Measurements from ENCODE around the gene NEB. TPM values are rescaled to one million over a fixed set of nuclear protein-coding genes. Genes with fewer than 3 reads are reported as not detected.

Gene NEB
- 0.04 TPM for polyA plus RNA-seq (2013, experiment 1 of 2)
- polyA plus RNA-seq (2013, experiment 2 of 2), result 0.03 TPM

DNA sequence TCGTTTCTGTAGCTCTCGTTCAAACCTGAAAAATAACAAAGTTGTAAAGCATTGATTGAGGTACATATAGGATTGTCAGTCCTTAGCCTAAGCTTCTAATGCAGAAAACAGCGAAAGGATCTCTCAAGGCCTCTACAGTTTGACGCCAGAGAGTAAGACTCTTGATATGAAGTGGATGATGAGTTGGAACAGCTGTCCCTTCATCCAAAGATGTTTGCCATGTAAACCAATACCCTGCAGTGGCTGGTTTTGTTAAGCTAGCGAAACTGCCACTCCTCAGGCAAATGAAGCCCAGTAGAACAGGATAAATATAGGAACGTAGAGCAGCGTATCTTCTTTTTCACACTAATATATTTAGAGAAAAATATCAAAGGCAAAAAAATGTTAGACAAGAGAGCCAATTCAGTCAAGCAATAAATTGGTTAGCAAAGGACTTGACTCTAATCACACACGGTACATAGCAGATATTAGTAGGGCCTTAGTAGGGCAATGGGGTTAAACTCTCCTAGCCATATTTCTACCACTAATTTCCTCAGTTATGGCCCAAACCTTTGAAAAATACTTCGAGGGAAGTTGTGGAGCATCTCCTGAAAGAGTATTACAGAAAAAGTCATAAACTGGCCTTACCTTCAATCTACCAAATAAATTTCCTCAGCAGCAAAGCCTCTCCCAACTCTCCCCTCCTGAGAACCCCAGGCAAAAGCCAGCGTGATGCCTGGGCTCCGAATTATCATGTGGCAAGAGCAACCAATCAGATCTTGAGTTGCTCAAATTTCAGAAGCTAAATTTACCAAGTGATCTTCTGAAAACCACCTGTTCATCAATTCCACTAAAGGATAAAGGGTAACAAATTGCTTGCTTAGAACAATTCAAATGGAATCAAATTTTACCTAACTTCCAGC lies at the start of gene NEB:
TSS of gene NEB (minus strand) at position 706 of the 902 bp plus-strand sequence. CDS start 1,320 bp downstream, outside the sequence.
- Histone ChIP-seq H3K14ac (ENCODE audit: low read length in 2 of 2) (no peak within 1 kb of the TSS), H3K4me3 (ENCODE audit: insufficient read depth in 1 of 2, low read depth in 1 of 2, low read length in 2 of 2) (no peak within 1 kb of the TSS), H3K27ac (ENCODE audit: low read length, poor library complexity, severe bottlenecking) (no peak within 1 kb of the TSS), H2BK15ac (ENCODE audit: low read depth, poor library complexity, severe bottlenecking) (no peak within 1 kb of the TSS), H3K9me3 (ENCODE audit: control insufficient read depth, low read length) (peaks cover 3% of the 10 kb centered on the region), H3K4ac (ENCODE audit: low read depth in 1 of 2, low read length in 2 of 2) (no peak within 1 kb of the TSS), H2BK5ac (ENCODE audit: low read depth, low read length, poor library complexity, severe bottlenecking) (no peak within 1 kb of the TSS), H3K18ac (ENCODE audit: low read depth in 1 of 2, low read length in 2 of 2) (no peak within 1 kb of the TSS), H2AFZ (ENCODE audit: low read depth, low read length) (no peak within 1 kb of the TSS), H3K36me3 (ENCODE audit: control insufficient read depth in 1 of 2, insufficient read depth in 2 of 2, low read depth in 1 of 2, low read length in 2 of 2) (no peaks in the 10 kb centered on the region), H2AK5ac (ENCODE audit: low read length, severe bottlenecking) (no peak within 1 kb of the TSS), H3K4me2 (ENCODE audit: low read length, poor library complexity, severe bottlenecking) (no peak within 1 kb of the TSS), H4K91ac (ENCODE audit: low read length) (no peak within 1 kb of the TSS), H3K9ac (ENCODE audit: low read length) (no peak within 1 kb of the TSS), H2BK120ac (ENCODE audit: low read depth, low read length) (no peak within 1 kb of the TSS), H3K4me1 (ENCODE audit: control insufficient read depth, insufficient read depth, low read depth, low read length) (no peaks in the 10 kb centered on the region), H3K27me3 (ENCODE audit: control insufficient read depth in 1 of 2, insufficient read depth in 1 of 2, low read length in 2 of 2) (no peaks in the 10 kb centered on the region), H3K23ac (ENCODE audit: low read length in 2 of 2) (peak within 1 kb of the TSS in 1 of 2 experiments; percentile 14), H2BK12ac (ENCODE audit: low read length in 2 of 2) (no peak within 1 kb of the TSS), H4K8ac (ENCODE audit: low read length) (no peak within 1 kb of the TSS), H3K79me1 (replicated peaks; ENCODE audit: low read length, poor library complexity, severe bottlenecking) (no peaks in the 10 kb centered on the region)
- WGBS, result 88% methylated on average over 9 of the region's 11 CpGs
- no peak for DNase-seq

- Histone ChIP-seq H3K36me3 (ENCODE audit: control insufficient read depth in 1 of 2, insufficient read depth in 2 of 2, low read depth in 1 of 2, low read length in 2 of 2) (peaks cover 6 to 33% of the 10 kb centered on the region in 2 experiments), H3K4me3 (ENCODE audit: insufficient read depth in 1 of 2, low read depth in 1 of 2, low read length in 2 of 2) (no peak overlapping the region), H3K23ac (ENCODE audit: low read length in 2 of 2) (no peak overlapping the region), H2AK5ac (ENCODE audit: low read length, severe bottlenecking) (no peak overlapping the region), H3K4me2 (ENCODE audit: low read length, poor library complexity, severe bottlenecking) (no peak overlapping the region), H4K91ac (ENCODE audit: low read length) (no peak overlapping the region), H2BK5ac (ENCODE audit: low read depth, low read length, poor library complexity, severe bottlenecking) (no peak overlapping the region), H3K18ac (ENCODE audit: low read depth in 1 of 2, low read length in 2 of 2) (no peak overlapping the region), H2BK12ac (ENCODE audit: low read length in 2 of 2) (no peak overlapping the region), H3K4ac (ENCODE audit: low read depth in 1 of 2, low read length in 2 of 2) (no peak overlapping the region), H2BK120ac (ENCODE audit: low read depth, low read length) (no peak overlapping the region), H3K79me1 (replicated peaks; ENCODE audit: low read length, poor library complexity, severe bottlenecking) (no peaks in the 10 kb centered on the region), H3K9ac (ENCODE audit: low read length) (no peak overlapping the region), H4K8ac (ENCODE audit: low read length) (no peak overlapping the region), H3K27ac (ENCODE audit: low read length, poor library complexity, severe bottlenecking) (no peak overlapping the region), H3K14ac (ENCODE audit: low read length in 2 of 2) (no peak overlapping the region), H2AFZ (ENCODE audit: low read depth, low read length) (no peak overlapping the region), H3K4me1 (ENCODE audit: control insufficient read depth, insufficient read depth, low read depth, low read length) (no peaks in the 10 kb centered on the region), H2BK15ac (ENCODE audit: low read depth, poor library complexity, severe bottlenecking) (no peak overlapping the region), H3K9me3 (ENCODE audit: control insufficient read depth, low read length) (no peaks in the 10 kb centered on the region), H3K27me3 (ENCODE audit: control insufficient read depth in 1 of 2, insufficient read depth in 1 of 2, low read length in 2 of 2) (no peaks in the 10 kb centered on the region)
- DNase-seq, result no peak
- 100% methylated on average over 1 of the region's 2 CpGs for WGBS
These were observed 48.9 kb upstream of the NEB start for GRCh38 chr2:151783133-151783520.

GRCh38 chr2:151782378-151783132 lies 48.3 kb upstream of the NEB start:
- WGBS, result 97% methylated on average over 5 of the region's 6 CpGs
- no peak overlapping the region for H3K27ac ChIP-seq (ENCODE audit: low read length, poor library complexity, severe bottlenecking)
- H3K4me2 ChIP-seq (ENCODE audit: low read length, poor library complexity, severe bottlenecking), result no peak overlapping the region
- no peaks in the 10 kb centered on the region for H3K79me1 ChIP-seq (replicated peaks; ENCODE audit: low read length, poor library complexity, severe bottlenecking)
- no peak overlapping the region for H3K9ac ChIP-seq (ENCODE audit: low read length)
- no peak overlapping the region for H3K18ac ChIP-seq (ENCODE audit: low read depth in 1 of 2, low read length in 2 of 2)
- H2AFZ ChIP-seq (ENCODE audit: low read depth, low read length), result no peak overlapping the region
- peaks cover 3 to 28% of the 10 kb centered on the region in 2 experiments for H3K36me3 ChIP-seq (ENCODE audit: control insufficient read depth in 1 of 2, insufficient read depth in 2 of 2, low read depth in 1 of 2, low read length in 2 of 2)
- no peak overlapping the region for H4K8ac ChIP-seq (ENCODE audit: low read length)
- no peak overlapping the region for H3K4ac ChIP-seq (ENCODE audit: low read depth in 1 of 2, low read length in 2 of 2)
- no peak overlapping the region for H2BK12ac ChIP-seq (ENCODE audit: low read length in 2 of 2)
- DNase-seq, result no peak
- no peak overlapping the region for H3K14ac ChIP-seq (ENCODE audit: low read length in 2 of 2)
- H2BK5ac ChIP-seq (ENCODE audit: low read depth, low read length, poor library complexity, severe bottlenecking), result no peak overlapping the region
- H2BK120ac ChIP-seq (ENCODE audit: low read depth, low read length), result no peak overlapping the region
- H2AK5ac ChIP-seq (ENCODE audit: low read length, severe bottlenecking), result no peak overlapping the region
- H3K23ac ChIP-seq (ENCODE audit: low read length in 2 of 2), result no peak overlapping the region
- no peaks in the 10 kb centered on the region for H3K4me1 ChIP-seq (ENCODE audit: control insufficient read depth, insufficient read depth, low read depth, low read length)
- H4K91ac ChIP-seq (ENCODE audit: low read length), result no peak overlapping the region
- H3K9me3 ChIP-seq (ENCODE audit: control insufficient read depth, low read length), result no peaks in the 10 kb centered on the region
- H3K4me3 ChIP-seq (ENCODE audit: insufficient read depth in 1 of 2, low read depth in 1 of 2, low read length in 2 of 2), result no peak overlapping the region
- H2BK15ac ChIP-seq (ENCODE audit: low read depth, poor library complexity, severe bottlenecking), result no peak overlapping the region
- no peaks in the 10 kb centered on the region for H3K27me3 ChIP-seq (ENCODE audit: control insufficient read depth in 1 of 2, insufficient read depth in 1 of 2, low read length in 2 of 2)

GRCh38 chr2:151781642-151782041 lies 47.4 kb upstream of the NEB start:
- Histone ChIP-seq H2BK15ac (ENCODE audit: low read depth, poor library complexity, severe bottlenecking) (no peak overlapping the region), H3K79me1 (replicated peaks; ENCODE audit: low read length, poor library complexity, severe bottlenecking) (no peaks in the 10 kb centered on the region), H4K8ac (ENCODE audit: low read length) (no peak overlapping the region), H3K4ac (ENCODE audit: low read depth in 1 of 2, low read length in 2 of 2) (no peak overlapping the region), H3K27me3 (ENCODE audit: control insufficient read depth in 1 of 2, insufficient read depth in 1 of 2, low read length in 2 of 2) (no peaks in the 10 kb centered on the region), H3K4me3 (ENCODE audit: insufficient read depth in 1 of 2, low read depth in 1 of 2, low read length in 2 of 2) (no peak overlapping the region), H3K36me3 (ENCODE audit: control insufficient read depth in 1 of 2, insufficient read depth in 2 of 2, low read depth in 1 of 2, low read length in 2 of 2) (peaks cover 8 to 33% of the 10 kb centered on the region in 2 experiments), H2BK120ac (ENCODE audit: low read depth, low read length) (no peak overlapping the region), H2AFZ (ENCODE audit: low read depth, low read length) (no peak overlapping the region), H2AK5ac (ENCODE audit: low read length, severe bottlenecking) (no peak overlapping the region), H3K4me2 (ENCODE audit: low read length, poor library complexity, severe bottlenecking) (no peak overlapping the region), H3K18ac (ENCODE audit: low read depth in 1 of 2, low read length in 2 of 2) (no peak overlapping the region), H2BK12ac (ENCODE audit: low read length in 2 of 2) (no peak overlapping the region), H3K9ac (ENCODE audit: low read length) (no peak overlapping the region), H3K23ac (ENCODE audit: low read length in 2 of 2) (no peak overlapping the region), H3K4me1 (ENCODE audit: control insufficient read depth, insufficient read depth, low read depth, low read length) (peaks cover 2% of the 10 kb centered on the region), H2BK5ac (ENCODE audit: low read depth, low read length, poor library complexity, severe bottlenecking) (no peak overlapping the region), H3K27ac (ENCODE audit: low read length, poor library complexity, severe bottlenecking) (no peak overlapping the region), H4K91ac (ENCODE audit: low read length) (no peak overlapping the region), H3K9me3 (ENCODE audit: control insufficient read depth, low read length) (no peaks in the 10 kb centered on the region), H3K14ac (ENCODE audit: low read length in 2 of 2) (no peak overlapping the region)
- no peak for DNase-seq
- 96% methylated on average over 4 of the region's 4 CpGs for WGBS

Data from mesenchymal stem cell (in vitro differentiated cells and primary cell).